22Rv1 (cell line): ENCODE data around the gene EYA2.

Experiments used
- CTCF ChIP-seq: fragments of 450-650 bp; IDR thresholded peaks from 2 replicates; pipeline ENCODE4 v1.5.1; 2017; ENCODE audit warnings: mild to moderate bottlenecking
- ZFX ChIP-seq: fragments of 450-650 bp; IDR thresholded peaks from 2 replicates; pipeline ENCODE4 v1.6.1; 2017; ENCODE audit warnings: antibody characterized with exemption, borderline replicate concordance

- TF ChIP-seq CTCF: no peak
- no peak for TF ChIP-seq ZFX
Measured at GRCh38 chr20:47148059-47148458, 253.4 kb downstream of the EYA2 start.
